ENCODE measurements around the gene NOL12. TPM values are rescaled to one million over a fixed set of nuclear protein-coding genes. Genes with fewer than 3 reads are reported as not detected.
"Not testable (repeated sequence)": the region's sequence is repeated elsewhere in the genome, so short reads cannot be mapped to it uniquely, and the experiment has no call there.

Gene NOL12
- total RNA-seq, 1 experiment from 2014 or later, result 44.3 TPM

- peaks cover 14% of the 10 kb centered on the region for H3F3A ChIP-seq (ENCODE audit: insufficient read depth, low read depth)
- 0 out of 2 replicates have a peak, but pooled peaks cover 5% of the 10 kb centered on the region for H3K36me3 ChIP-seq (ENCODE audit: low read depth)
- H3K79me2 ChIP-seq (ENCODE audit: low read depth), result no peaks in the 10 kb centered on the region
- no peak overlapping the region for H3K27ac ChIP-seq
- no peak overlapping the region for H3K4me3 ChIP-seq
- no peaks in the 10 kb centered on the region for H3K27me3 ChIP-seq (ENCODE audit: insufficient read depth, low read depth)
- TF ChIP-seq CTCF (conservative IDR thresholded peaks at IDR 0.05), result no peak
- TF ChIP-seq EZH2 (IDR thresholded peaks at IDR 0.05; ENCODE audit: low read depth), result no peak
- no peaks in the 10 kb centered on the region for H4K20me1 ChIP-seq (ENCODE audit: insufficient read depth)
- ChIA-PET POLR2A (ENCODE audit: unreplicated experiment) (no interaction called here), CTCF (no interaction called here)
- no TSS peak for BruUV-seq (replicated peaks)
- no peak for DNase-seq
- no peaks in the 10 kb centered on the region for H3K4me1 ChIP-seq (replicated peaks; ENCODE audit: insufficient read depth)
- H3K4me2 ChIP-seq, result no peak overlapping the region
- H3K9me3 ChIP-seq (ENCODE audit: insufficient read depth, low read depth), result no peaks in the 10 kb centered on the region
- no peaks in the 10 kb centered on the region for H3K9me2 ChIP-seq (ENCODE audit: insufficient read depth)
- intact Hi-C loops (cut with micrococcal nuclease; ENCODE audit: unreplicated experiment), result no loop called here
- H2AFZ ChIP-seq, result no peak overlapping the region
Measured at GRCh38 chr22:37650463-37651136, 35.5 kb upstream of the NOL12 start.

GRCh38 chr22:37654563-37655251, 31.4 kb upstream of the NOL12 start:
- Histone ChIP-seq H3K36me3 (ENCODE audit: low read depth) (0 out of 2 replicates have a peak, but pooled peaks cover 5% of the 10 kb centered on the region), H3K79me2 (ENCODE audit: low read depth) (peaks cover 7% of the 10 kb centered on the region)
- intact Hi-C loops (cut with micrococcal nuclease; ENCODE audit: unreplicated experiment), result no loop called here

GRCh38 chr22:37655252-37655563, 30.9 kb upstream of the NOL12 start:
- no peaks in the 10 kb centered on the region for H3K27me3 ChIP-seq (ENCODE audit: insufficient read depth, low read depth)
- H3F3A ChIP-seq (ENCODE audit: insufficient read depth, low read depth), result peaks cover 25% of the 10 kb centered on the region
- intact Hi-C loops (cut with micrococcal nuclease; ENCODE audit: unreplicated experiment), result no loop called here
- no peak for TF ChIP-seq CTCF (conservative IDR thresholded peaks at IDR 0.05)
- no peak for TF ChIP-seq EZH2 (IDR thresholded peaks at IDR 0.05; ENCODE audit: low read depth)
- H3K9me2 ChIP-seq (ENCODE audit: insufficient read depth), result no peaks in the 10 kb centered on the region
- ChIA-PET CTCF (no interaction called here), POLR2A (ENCODE audit: unreplicated experiment) (no interaction called here)
- H3K36me3 ChIP-seq (ENCODE audit: low read depth), result 0 out of 2 replicates have a peak, but pooled peaks cover 5% of the 10 kb centered on the region
- H3K4me2 ChIP-seq, result no peak overlapping the region
- H2AFZ ChIP-seq, result no peak overlapping the region
- peaks cover 12% of the 10 kb centered on the region for H3K79me2 ChIP-seq (ENCODE audit: low read depth)
- peaks cover 8% of the 10 kb centered on the region for H4K20me1 ChIP-seq (ENCODE audit: insufficient read depth)
- no TSS peak for BruUV-seq (replicated peaks)
- no peak overlapping the region for H3K27ac ChIP-seq
- H3K4me1 ChIP-seq (replicated peaks; ENCODE audit: insufficient read depth), result peaks cover 16% of the 10 kb centered on the region
- no peaks in the 10 kb centered on the region for H3K9me3 ChIP-seq (ENCODE audit: insufficient read depth, low read depth)
- no peak overlapping the region for H3K4me3 ChIP-seq
- no peak for DNase-seq

More at GRCh38 chr22:37654563-37655251, 31.4 kb upstream of the NOL12 start:
- no TSS peak for BruUV-seq (replicated peaks)
- Histone ChIP-seq H3K4me1 (replicated peaks; ENCODE audit: insufficient read depth) (peaks cover 11% of the 10 kb centered on the region), H3K27me3 (ENCODE audit: insufficient read depth, low read depth) (no peaks in the 10 kb centered on the region), H3K9me3 (ENCODE audit: insufficient read depth, low read depth) (no peaks in the 10 kb centered on the region), H3K27ac (no peak overlapping the region), H3F3A (ENCODE audit: insufficient read depth, low read depth) (peaks cover 22% of the 10 kb centered on the region), H3K4me2 (no peak overlapping the region), H3K4me3 (no peak overlapping the region), H3K9me2 (ENCODE audit: insufficient read depth) (no peaks in the 10 kb centered on the region), H4K20me1 (ENCODE audit: insufficient read depth) (peaks cover 3% of the 10 kb centered on the region), H2AFZ (no peak overlapping the region)
- ChIA-PET POLR2A (ENCODE audit: unreplicated experiment) (interaction anchor here (0.5 to 0.6 kb wide), 2 partner anchors 153 to 225 kb away, joined by 3 to 4 read pairs; partner anchors contain the start of gene GCAT), CTCF (interaction anchor here (0.6 kb wide), 1 partner anchor 971 kb away, joined by 3 read pairs; no protein-coding TSS in a partner anchor)
- TF ChIP-seq EZH2 (IDR thresholded peaks at IDR 0.05; ENCODE audit: low read depth), result no peak
- no peak for TF ChIP-seq CTCF (conservative IDR thresholded peaks at IDR 0.05)
- no peak for DNase-seq

GRCh38 chr22:37656583-37656982, 29.6 kb upstream of the NOL12 start:
- H3K4me1 ChIP-seq (replicated peaks; ENCODE audit: insufficient read depth), result peaks cover 28% of the 10 kb centered on the region
- H3K4me2 ChIP-seq; DNase-seq; H3K36me3 ChIP-seq (ENCODE audit: low read depth); H3K27ac ChIP-seq; H2AFZ ChIP-seq; H3K9me2 ChIP-seq (ENCODE audit: insufficient read depth); H3K4me3 ChIP-seq; H3K27me3 ChIP-seq (ENCODE audit: insufficient read depth, low read depth); CTCF ChIA-PET; BruUV-seq (replicated peaks); H3K9me3 ChIP-seq (ENCODE audit: insufficient read depth, low read depth); intact Hi-C loops (cut with micrococcal nuclease; ENCODE audit: unreplicated experiment): not testable (repeated sequence)
- POLR2A ChIA-PET (ENCODE audit: unreplicated experiment), result interaction anchor here (0.7 kb wide), 1 partner anchor 131 kb away, joined by 4 read pairs; no protein-coding TSS in a partner anchor
- H4K20me1 ChIP-seq (ENCODE audit: insufficient read depth), result peaks cover 14% of the 10 kb centered on the region
- peaks cover 25% of the 10 kb centered on the region for H3F3A ChIP-seq (ENCODE audit: insufficient read depth, low read depth)
- peaks cover 25% of the 10 kb centered on the region for H3K79me2 ChIP-seq (ENCODE audit: low read depth)
